Measurements from ENCODE around the gene PDE7B. TPM values are rescaled to one million over a fixed set of nuclear protein-coding genes. Genes with fewer than 3 reads are reported as not detected.

Gene PDE7B
- total RNA-seq, 2 donors from 2014 or later: 9.0 to 11.2 TPM

- Histone ChIP-seq H3K4me1 (peaks cover 0 to 27% of the 10 kb centered on the region in 2 donors), H3K4me3 (peak overlapping the region in 1 of 2 donors; percentile 25), H3K36me3 (no peaks in the 10 kb centered on the region), H3K27ac (peak overlapping the region; percentile 77 to 80), H3K9me3 (no peaks in the 10 kb centered on the region), H3K27me3 (no peaks in the 10 kb centered on the region)
- peak; percentile 85 for DNase-seq (ENCODE audit: low spot score)
- TF ChIP-seq, protein P1, sequence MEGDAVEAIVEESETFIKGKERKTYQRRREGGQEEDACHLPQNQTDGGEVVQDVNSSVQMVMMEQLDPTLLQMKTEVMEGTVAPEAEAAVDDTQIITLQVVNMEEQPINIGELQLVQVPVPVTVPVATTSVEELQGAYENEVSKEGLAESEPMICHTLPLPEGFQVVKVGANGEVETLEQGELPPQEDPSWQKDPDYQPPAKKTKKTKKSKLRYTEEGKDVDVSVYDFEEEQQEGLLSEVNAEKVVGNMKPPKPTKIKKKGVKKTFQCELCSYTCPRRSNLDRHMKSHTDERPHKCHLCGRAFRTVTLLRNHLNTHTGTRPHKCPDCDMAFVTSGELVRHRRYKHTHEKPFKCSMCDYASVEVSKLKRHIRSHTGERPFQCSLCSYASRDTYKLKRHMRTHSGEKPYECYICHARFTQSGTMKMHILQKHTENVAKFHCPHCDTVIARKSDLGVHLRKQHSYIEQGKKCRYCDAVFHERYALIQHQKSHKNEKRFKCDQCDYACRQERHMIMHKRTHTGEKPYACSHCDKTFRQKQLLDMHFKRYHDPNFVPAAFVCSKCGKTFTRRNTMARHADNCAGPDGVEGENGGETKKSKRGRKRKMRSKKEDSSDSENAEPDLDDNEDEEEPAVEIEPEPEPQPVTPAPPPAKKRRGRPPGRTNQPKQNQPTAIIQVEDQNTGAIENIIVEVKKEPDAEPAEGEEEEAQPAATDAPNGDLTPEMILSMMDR (IDR thresholded peaks at IDR 0.05): no peak
Observed at GRCh38 chr6:136113736-136114173, 262.3 kb downstream of the PDE7B start.

DNA sequence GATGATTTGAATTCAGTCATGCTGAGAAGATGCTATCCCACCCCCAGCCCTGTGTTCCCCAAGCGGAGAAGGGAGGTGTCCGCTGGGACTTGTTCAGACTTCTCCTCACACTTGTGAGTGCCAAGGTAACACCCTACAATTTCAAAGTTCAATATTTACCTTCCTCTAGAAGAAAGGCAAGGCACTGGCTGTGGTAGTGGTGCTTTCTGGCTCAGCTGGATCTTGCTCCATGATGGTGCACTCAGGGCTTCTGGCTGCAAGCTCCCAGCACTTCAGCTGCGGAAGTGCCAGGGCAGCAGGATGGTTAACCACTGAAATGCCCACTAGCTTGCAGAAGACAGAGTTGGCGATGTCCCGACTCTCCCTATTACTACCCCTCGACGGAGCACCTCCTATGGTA is 263.2 kb downstream of the PDE7B start:
- H3K9me3 ChIP-seq: no peaks in the 10 kb centered on the region
- peak overlapping the region; percentile 4 to 24 for H3K4me3 ChIP-seq
- H3K27me3 ChIP-seq: no peaks in the 10 kb centered on the region
- peaks cover 0 to 28% of the 10 kb centered on the region in 2 donors for H3K4me1 ChIP-seq
- H3K36me3 ChIP-seq: no peaks in the 10 kb centered on the region
- H3K27ac ChIP-seq: peak overlapping the region; percentile 77 to 80
- TF ChIP-seq, protein P1 (IDR thresholded peaks at IDR 0.05): no peak
- DNase-seq (ENCODE audit: low spot score): no peak

GRCh38 chr6:136115941-136116340 is 264.4 kb downstream of the PDE7B start:
- no peak for DNase-seq (ENCODE audit: low spot score)
- Histone ChIP-seq H3K4me3 (no peak overlapping the region), H3K4me1 (peaks cover 0 to 28% of the 10 kb centered on the region in 2 donors), H3K36me3 (no peaks in the 10 kb centered on the region), H3K27me3 (no peaks in the 10 kb centered on the region), H3K27ac (no peak overlapping the region), H3K9me3 (no peaks in the 10 kb centered on the region)
- TF ChIP-seq, protein P1 (IDR thresholded peaks at IDR 0.05): no peak

DNA sequence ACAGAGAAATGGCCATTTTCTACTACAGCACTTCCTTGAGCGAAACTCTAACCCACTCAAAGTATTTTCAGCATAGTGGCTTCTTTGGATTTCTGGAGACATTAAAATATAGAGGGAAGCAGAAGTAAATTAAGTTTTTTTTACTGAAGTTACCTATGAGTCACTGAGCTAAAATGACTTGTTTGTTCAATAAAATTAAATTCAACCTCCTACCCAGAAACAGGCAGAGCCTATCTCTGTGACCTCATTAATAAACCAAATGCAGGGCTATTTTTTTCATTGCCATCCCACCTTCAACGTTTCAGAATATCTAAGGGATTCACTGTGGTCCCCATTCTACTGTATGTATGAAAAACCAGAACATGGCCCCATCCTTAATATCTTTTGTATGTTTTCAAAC is 265.6 kb downstream of the PDE7B start:
- Histone ChIP-seq H3K4me1 (peaks cover 0 to 28% of the 10 kb centered on the region in 2 donors), H3K36me3 (no peaks in the 10 kb centered on the region), H3K9me3 (no peaks in the 10 kb centered on the region), H3K4me3 (no peak overlapping the region), H3K27me3 (no peaks in the 10 kb centered on the region), H3K27ac (peak overlapping the region in 1 of 2 donors; percentile 12)
- TF ChIP-seq, protein P1 (IDR thresholded peaks at IDR 0.05): no peak
- no peak for DNase-seq (ENCODE audit: low spot score)

- Histone ChIP-seq H3K9me3 (no peaks in the 10 kb centered on the region), H3K36me3 (no peaks in the 10 kb centered on the region), H3K4me1 (peaks cover 0 to 22% of the 10 kb centered on the region in 2 donors), H3K27ac (no peak overlapping the region), H3K4me3 (no peak overlapping the region), H3K27me3 (no peaks in the 10 kb centered on the region)
- TF ChIP-seq, protein P1 (IDR thresholded peaks at IDR 0.05): no peak
- no peak for DNase-seq (ENCODE audit: low spot score)
Observed at GRCh38 chr6:136118787-136119186, 267.3 kb downstream of the PDE7B start.

GRCh38 chr6:136123468-136123867 is 272.0 kb downstream of the PDE7B start:
- no peaks in the 10 kb centered on the region for H3K36me3 ChIP-seq
- no peak overlapping the region for H3K27ac ChIP-seq
- no peaks in the 10 kb centered on the region for H3K9me3 ChIP-seq
- no peak for DNase-seq (ENCODE audit: low spot score)
- TF ChIP-seq, protein P1 (IDR thresholded peaks at IDR 0.05): no peak
- H3K27me3 ChIP-seq: no peaks in the 10 kb centered on the region
- H3K4me1 ChIP-seq: peaks cover 0 to 32% of the 10 kb centered on the region in 2 donors
- H3K4me3 ChIP-seq: no peak overlapping the region

Data from right atrium auricular region (tissue), 2 donors.